HL-60/S4 treated with phorbol 12-myristate 13-acetate at 8.2 ng/mL for 4 days and 3 days (cell line): ENCODE measurements around the gene TMEM131.

Experiments used
- in situ Hi-C: fragments of 300-500 bp; cut with MboI; formaldehyde crosslinking; loops from 2 replicates; pipeline ENCODE4 v1.15.0; 2022; ENCODE audit warnings: low sequenced_read_pairs

The TMEM131 gene

GRCh38 chr2:97745474-97746174 lies 250.1 kb downstream of the TMEM131 start:
- in situ Hi-C loops = no loop called here

- in situ Hi-C loops = no loop called here
Observed at GRCh38 chr2:97743913-97744312, 251.8 kb downstream of the TMEM131 start.

- in situ Hi-C loops = no loop called here
Observed at GRCh38 chr2:97742381-97742847, 253.3 kb downstream of the TMEM131 start.

GRCh38 chr2:97741686-97742085 lies 254.1 kb downstream of the TMEM131 start:
- in situ Hi-C loops = no loop called here

- in situ Hi-C loops = no loop called here
Observed at GRCh38 chr2:97741251-97741650, 254.5 kb downstream of the TMEM131 start.

- in situ Hi-C loops = no loop called here
Observed at GRCh38 chr2:97740590-97741182, 255.1 kb downstream of the TMEM131 start.

GRCh38 chr2:97739893-97740245 lies 255.9 kb downstream of the TMEM131 start:
- in situ Hi-C loops = no loop called here

- in situ Hi-C loops = no loop called here
Observed at GRCh38 chr2:97739020-97739892, 256.5 kb downstream of the TMEM131 start.

GRCh38 chr2:97738179-97739019 lies 257.3 kb downstream of the TMEM131 start:
- in situ Hi-C loops = no loop called here

GRCh38 chr2:97737421-97738178 lies 258.1 kb downstream of the TMEM131 start:
- in situ Hi-C loops = no loop called here

GRCh38 chr2:97736608-97737330 lies 259.0 kb downstream of the TMEM131 start:
- in situ Hi-C loops = no loop called here

- in situ Hi-C loops = no loop called here
Observed at GRCh38 chr2:97736185-97736584, 259.6 kb downstream of the TMEM131 start.

GRCh38 chr2:97735161-97735561 lies 260.6 kb downstream of the TMEM131 start:
- in situ Hi-C loops = no loop called here

GRCh38 chr2:97734061-97735051 lies 261.4 kb downstream of the TMEM131 start:
- in situ Hi-C loops = no loop called here

GRCh38 chr2:97733341-97734035 lies 262.3 kb downstream of the TMEM131 start:
- in situ Hi-C loops = no loop called here

GRCh38 chr2:97732436-97733340 lies 263.1 kb downstream of the TMEM131 start:
- in situ Hi-C loops = no loop called here
